GM18870 (cell line): ENCODE measurements around the gene CNGA3.

ENCODE experiments used
- ATAC-seq: cut with Tn5 transposase; IDR thresholded peaks from one replicate; pipeline ENCODE4 v1.9.1; 2021; ENCODE audit warnings: moderate library complexity; ENCODE audit not compliant: unreplicated experiment

Gene CNGA3

DNA sequence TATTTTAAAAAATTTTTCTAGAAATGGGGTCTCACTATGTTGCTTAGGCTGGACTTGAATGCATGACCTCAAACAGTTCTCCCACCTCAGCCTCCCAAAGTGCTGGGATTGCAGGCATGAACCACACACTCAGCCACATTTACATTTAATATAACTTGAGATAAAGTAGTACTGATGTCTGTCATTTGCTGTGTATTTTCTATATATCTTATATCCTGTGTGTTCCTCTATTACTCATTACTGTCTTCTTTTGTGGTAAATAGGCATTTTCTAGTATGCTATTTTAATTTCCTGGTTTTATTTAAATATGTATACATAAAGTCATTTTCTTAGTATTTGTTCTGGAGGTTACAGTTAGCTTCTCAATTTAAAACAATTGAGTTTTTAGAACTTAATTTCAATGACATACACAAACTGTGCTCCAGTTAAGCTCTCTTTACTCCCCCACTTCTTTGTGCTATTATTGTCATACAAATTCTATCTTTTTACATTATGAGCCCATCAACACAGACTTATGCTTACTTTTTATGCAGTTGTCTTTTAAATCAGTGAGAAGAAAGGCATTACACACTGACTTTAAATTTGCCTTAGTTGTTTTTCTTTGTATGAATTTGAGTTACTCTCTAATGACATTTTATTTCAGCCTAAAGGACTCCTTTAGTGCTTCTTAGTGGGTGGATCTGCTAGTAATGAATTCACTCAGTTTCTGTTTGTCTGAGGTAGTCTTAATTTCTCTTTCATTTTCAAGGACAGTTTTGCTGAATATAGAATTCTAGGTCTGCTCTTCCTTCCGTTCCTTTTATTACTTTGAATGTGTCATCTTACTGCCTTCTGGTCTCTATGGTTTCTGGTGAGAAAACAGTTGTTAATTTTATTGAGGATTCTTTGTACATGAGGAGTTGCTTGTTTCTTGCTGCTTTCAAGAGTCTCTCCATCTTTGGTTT, 92.2 kb downstream of the CNGA3 start:
- ATAC-seq = peak; percentile 85

DNA sequence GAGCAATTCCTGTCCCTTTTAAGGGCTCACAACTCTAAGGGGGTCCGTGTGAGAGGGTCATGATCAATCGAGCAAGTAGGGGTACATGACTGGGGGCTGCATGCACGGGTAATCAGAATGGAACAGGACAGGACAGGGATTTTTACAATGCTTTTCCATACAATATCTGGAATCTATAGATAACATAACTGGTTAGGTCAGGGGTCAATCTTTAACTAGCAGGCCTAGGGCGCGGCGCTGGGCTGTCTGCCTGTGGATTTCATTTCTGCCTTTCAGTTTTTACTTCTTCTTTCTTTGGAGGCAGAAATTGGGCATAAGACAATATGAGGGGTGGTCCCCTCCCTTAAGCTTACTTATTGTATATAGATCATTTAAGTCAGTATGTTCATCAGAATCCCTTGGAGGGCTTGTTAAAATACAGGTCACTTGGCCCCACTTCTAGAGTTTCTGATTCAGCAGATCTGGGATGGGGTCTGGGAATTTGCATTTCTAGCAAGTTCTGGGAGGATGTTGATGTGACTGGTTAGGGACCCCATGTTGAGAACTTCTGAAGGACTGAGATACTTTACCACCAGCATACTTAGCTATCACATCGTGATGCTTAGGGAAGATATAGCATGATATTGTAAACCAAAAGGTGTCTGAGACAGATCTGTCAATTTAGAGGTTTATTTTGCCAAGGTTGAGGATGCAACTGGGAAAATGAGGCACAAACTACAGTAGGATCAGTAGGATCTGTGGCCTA, 95.6 kb downstream of the CNGA3 start:
- no peak for ATAC-seq

DNA sequence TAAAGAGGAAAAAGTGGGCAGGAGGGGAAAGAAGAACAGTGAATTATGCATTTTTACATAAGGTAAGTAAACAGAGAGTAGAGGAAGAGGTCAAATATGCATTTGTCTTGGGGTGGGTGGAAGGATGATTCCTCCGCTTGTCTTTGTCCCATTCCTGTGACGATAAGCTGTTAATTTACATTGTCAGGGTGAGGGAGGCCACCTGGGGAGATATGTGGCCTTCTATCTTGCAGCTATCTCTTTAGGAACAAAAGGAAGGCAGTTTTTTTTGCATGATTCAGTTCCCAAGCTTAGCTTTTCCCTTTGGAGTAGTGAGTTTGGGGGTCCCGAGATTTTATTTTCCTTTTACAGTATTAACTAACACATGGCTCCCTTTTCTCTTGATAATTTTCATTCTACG, 96.2 kb downstream of the CNGA3 start:
- ATAC-seq = no peak

DNA sequence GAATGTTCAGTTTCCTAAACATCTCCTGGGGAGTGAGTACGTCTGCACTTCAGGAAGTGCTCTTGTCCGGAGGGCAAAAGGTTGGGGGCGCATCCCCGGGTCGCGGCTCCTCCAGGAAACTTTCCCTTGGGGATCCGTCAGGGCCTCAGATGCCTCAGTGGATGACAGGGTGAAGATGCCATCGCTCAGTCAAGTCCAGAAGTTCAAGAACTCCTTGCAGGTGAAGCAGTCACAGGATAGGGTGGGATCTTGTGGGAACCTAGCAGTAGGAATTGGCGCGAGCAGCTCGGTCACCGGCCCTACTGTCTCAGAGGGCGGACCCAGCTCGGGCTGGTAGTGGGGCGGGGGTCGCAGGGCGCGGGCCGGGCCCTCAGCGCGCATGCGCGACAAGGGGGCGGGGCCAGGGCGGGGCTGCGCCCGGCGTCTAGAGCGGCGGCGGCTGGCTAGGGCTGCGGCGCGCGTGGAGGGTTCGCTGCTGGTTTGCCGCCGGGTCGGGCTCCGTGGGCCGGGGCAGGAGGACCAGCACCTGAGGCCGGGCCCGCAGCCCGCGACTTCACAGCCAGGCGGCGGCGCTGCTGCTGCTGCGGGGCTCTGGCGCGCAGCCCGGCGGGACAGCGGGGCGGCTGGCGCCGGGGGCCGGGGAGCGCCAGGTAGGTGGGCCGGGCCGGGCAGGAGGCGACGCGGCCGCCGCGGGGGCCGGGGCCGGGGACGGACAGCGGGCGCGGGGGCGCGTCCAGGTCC, 98.3 kb downstream of the CNGA3 start, which contains the start of gene INPP4A:
Gene INPP4A (plus strand): TSS at position 423 of the 741 bp plus-strand sequence. CDS start 75,191 bp downstream, outside the sequence.
- no peak for ATAC-seq

DNA sequence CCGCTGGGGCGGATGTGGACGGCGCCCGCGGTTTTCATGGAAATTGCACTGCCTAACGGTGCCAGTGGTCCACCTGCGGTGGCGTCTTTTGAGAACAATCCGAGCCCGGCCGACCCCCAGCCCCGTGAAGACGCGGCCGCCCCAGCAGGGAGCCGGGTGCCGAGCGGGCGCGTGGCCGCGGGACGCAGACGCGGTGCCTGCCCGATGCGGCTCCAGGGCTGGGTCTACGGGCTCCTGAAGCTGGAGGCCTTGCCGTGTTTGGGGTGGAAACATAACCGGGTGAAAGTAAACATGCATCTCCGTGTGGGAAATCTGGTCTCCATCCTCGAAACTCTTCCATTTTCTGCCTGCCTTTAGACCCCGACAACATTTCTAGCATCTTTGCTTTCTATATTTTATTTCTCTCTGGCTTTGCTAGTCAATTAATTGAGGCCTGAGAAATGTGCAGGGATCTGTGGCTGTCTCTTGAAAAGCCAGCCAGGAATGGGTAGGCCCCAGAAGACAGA, 99.0 kb downstream of the CNGA3 start:
- ATAC-seq = no peak

DNA sequence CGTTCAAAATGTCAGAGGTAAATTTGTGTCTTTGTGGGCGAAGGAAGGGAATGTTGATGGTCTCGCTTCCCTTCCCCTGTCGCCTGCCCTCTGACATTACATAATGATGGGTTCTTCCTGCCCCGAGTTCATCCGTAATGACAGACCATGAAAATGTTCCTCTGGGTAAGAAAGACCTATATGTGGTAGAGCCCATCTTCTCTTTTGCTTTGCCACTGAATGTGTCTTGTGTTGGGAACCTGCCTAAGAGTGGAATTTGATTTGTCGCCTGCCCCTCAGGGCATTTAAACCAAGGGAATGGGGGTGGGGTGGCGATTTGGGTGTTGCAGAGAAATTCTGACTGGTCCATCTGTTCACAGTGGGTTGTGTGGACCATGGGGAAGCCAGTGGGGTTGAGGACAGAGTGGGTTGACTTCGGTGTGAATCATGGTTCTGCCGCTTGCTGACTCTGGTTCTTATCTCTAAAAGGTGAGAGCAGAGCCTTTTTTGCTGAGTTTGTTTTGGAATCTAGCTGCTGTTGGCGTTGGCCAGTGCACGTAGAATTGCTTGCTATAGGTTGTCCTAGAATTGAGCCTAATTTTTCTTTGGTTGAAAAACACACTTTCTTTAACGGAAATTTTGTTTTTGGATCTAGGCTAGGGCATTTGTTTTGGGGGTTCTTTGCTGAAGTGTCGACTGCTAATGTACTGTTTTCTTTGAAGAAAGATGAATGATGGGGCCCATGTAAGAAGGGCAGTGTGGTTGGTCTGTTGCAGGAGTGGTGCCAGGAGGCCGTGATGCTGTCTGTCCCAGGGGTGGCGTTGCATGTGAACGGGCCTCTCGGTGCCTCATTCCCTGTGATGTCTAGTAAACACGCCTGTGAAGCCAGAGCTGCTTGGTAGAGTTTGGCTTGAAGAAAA, 99.7 kb downstream of the CNGA3 start:
- no peak for ATAC-seq

DNA sequence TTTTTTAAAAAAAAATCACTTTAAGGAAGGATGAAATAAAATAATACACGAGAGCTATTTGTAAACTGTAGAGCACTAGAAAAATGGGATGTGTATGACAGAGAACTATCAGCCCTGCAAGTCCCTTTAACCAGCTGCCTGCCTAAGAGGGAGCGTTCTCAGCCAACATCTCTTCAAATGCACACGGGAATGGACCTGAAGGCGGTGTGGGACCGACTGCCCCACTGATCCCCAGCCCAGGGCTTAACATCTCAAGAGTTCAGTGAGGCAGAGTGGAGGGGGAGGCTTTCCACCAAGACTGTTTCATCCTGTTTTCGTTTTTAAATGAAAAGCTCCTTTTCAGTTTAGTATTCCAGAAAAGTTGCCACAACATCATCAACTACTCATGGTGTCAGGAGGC, 100.6 kb downstream of the CNGA3 start:
- no peak for ATAC-seq
